Epithelial cell of esophagus (primary cell): ENCODE measurements around the gene OTOP2.

Experiments
- DNase-seq: peaks from one replicate; pipeline ENCODE4 v3.0.0; 2010; ENCODE audit warnings: low read depth
- H3K4me3 ChIP-seq: 2 replicates; pipeline ENCODE4 v1.5.1; 2011; ENCODE audit warnings: mild to moderate bottlenecking, low read length, control low read depth
- CTCF ChIP-seq: IDR thresholded peaks from 2 replicates; pipeline ENCODE4 v1.5.1; 2011; ENCODE audit warnings: low read depth, mild to moderate bottlenecking, low read length, control low read depth, inconsistent platforms; ENCODE audit not compliant: insufficient read depth; ENCODE audit errors: missing control alignments

The OTOP2 gene

GRCh38 chr17:74939534-74939933 is 15.5 kb downstream of the OTOP2 start:
- TF ChIP-seq CTCF: no peak
- no peak overlapping the region for H3K4me3 ChIP-seq
- DNase-seq: no peak

- no peak overlapping the region for H3K4me3 ChIP-seq
- DNase-seq: no peak
- no peak for TF ChIP-seq CTCF
These were observed 17.2 kb downstream of the OTOP2 start for GRCh38 chr17:74941128-74941725.

GRCh38 chr17:74943808-74944522 is 19.9 kb downstream of the OTOP2 start:
- no peak for TF ChIP-seq CTCF
- DNase-seq: peak; percentile 99
- H3K4me3 ChIP-seq: no peak overlapping the region

- H3K4me3 ChIP-seq: no peak overlapping the region
- no peak for DNase-seq
- TF ChIP-seq CTCF: no peak
These were observed 21.5 kb downstream of the OTOP2 start for GRCh38 chr17:74945543-74945942.

- no peak for DNase-seq
- TF ChIP-seq CTCF: no peak
- no peak overlapping the region for H3K4me3 ChIP-seq
These were observed 22.6 kb downstream of the OTOP2 start for GRCh38 chr17:74946641-74947040.

- no peak for TF ChIP-seq CTCF
- no peak overlapping the region for H3K4me3 ChIP-seq
These were observed 23.1 kb downstream of the OTOP2 start for GRCh38 chr17:74947041-74947754.

More at GRCh38 chr17:74947041-74947754, 23.1 kb downstream of the OTOP2 start:
- DNase-seq: no peak
